HUES48 (cell line): ENCODE data around the gene ARF5.
A peak's percentile ranks its signal among the peaks of the same experiment; 100 is the strongest.
"Not testable (repeated sequence)": the region's sequence is repeated elsewhere in the genome, so short reads cannot be mapped to it uniquely, and the experiment has no call there.

Source experiments
- H3K27ac ChIP-seq: one replicate; pipeline ENCODE4 v1.7.0; 2013; ENCODE audit warnings: low read depth, low read length, inconsistent platforms
- H3K27me3 ChIP-seq: 2 replicates; pipeline ENCODE4 v1.6.1; 2013; ENCODE audit warnings: mild to moderate bottlenecking, low read length; ENCODE audit not compliant: control insufficient read depth, insufficient read depth
- H3K36me3 ChIP-seq: 2 replicates; pipeline ENCODE4 v1.6.1; 2013; ENCODE audit warnings: low read length; ENCODE audit not compliant: control insufficient read depth, insufficient read depth
- H3K4me1 ChIP-seq: 2 replicates; pipeline ENCODE4 v1.6.1; 2013; ENCODE audit warnings: mild to moderate bottlenecking, low read length; ENCODE audit not compliant: control insufficient read depth, insufficient read depth
- H3K4me3 ChIP-seq: 2 replicates; pipeline ENCODE4 v1.5.1; 2013; ENCODE audit warnings: mild to moderate bottlenecking, low read depth, low read length
- H3K9ac ChIP-seq: 2 replicates; pipeline ENCODE4 v1.6.1; 2013; ENCODE audit warnings: mild to moderate bottlenecking, low read depth, low read length, moderate library complexity
- H3K9me3 ChIP-seq: 2 replicates; pipeline ENCODE4 v1.6.1; 2013; ENCODE audit warnings: low read length; ENCODE audit not compliant: control insufficient read depth, insufficient read depth

The ARF5 gene

GRCh38 chr7:127588019-127588696 lies at the start of gene ARF5:
Gene ARF5 (plus strand): TSS chr7:127588411. CDS start chr7:127588499, 88 bp downstream.
- H3K4me1 ChIP-seq, result peaks cover 19% of the 10 kb centered on the region
- peaks cover 27% of the 10 kb centered on the region for H3K36me3 ChIP-seq
- peak within 1 kb of the TSS; percentile 63 for H3K27ac ChIP-seq
- peaks cover 24% of the 10 kb centered on the region for H3K27me3 ChIP-seq
- H3K9me3 ChIP-seq, result no peaks in the 10 kb centered on the region
- peak within 1 kb of the TSS; percentile 67 for H3K4me3 ChIP-seq
- H3K9ac ChIP-seq, result peak within 1 kb of the TSS; percentile 85

GRCh38 chr7:127539116-127539515 lies 49.1 kb upstream of the ARF5 start:
- Histone ChIP-seq H3K4me1 (peaks cover 15% of the 10 kb centered on the region), H3K4me3 (no peak overlapping the region), H3K36me3 (no peaks in the 10 kb centered on the region), H3K9me3 (no peaks in the 10 kb centered on the region), H3K27ac (no peak overlapping the region), H3K27me3 (peaks cover 55% of the 10 kb centered on the region), H3K9ac (no peak overlapping the region)

GRCh38 chr7:127540461-127540860 lies 47.8 kb upstream of the ARF5 start:
- peaks cover 15% of the 10 kb centered on the region for H3K4me1 ChIP-seq
- not testable (repeated sequence) for H3K36me3 ChIP-seq, H3K4me3 ChIP-seq, H3K9ac ChIP-seq, H3K27ac ChIP-seq, H3K9me3 ChIP-seq
- H3K27me3 ChIP-seq, result peaks cover 41% of the 10 kb centered on the region

- Histone ChIP-seq H3K27me3 (peaks cover 30% of the 10 kb centered on the region), H3K4me3 (no peak overlapping the region), H3K36me3 (no peaks in the 10 kb centered on the region), H3K9ac (no peak overlapping the region), H3K9me3 (peaks cover 6% of the 10 kb centered on the region), H3K4me1 (peaks cover 7% of the 10 kb centered on the region; the same call in 1 of the 2 replicates), H3K27ac (no peak overlapping the region)
Measured at GRCh38 chr7:127541548-127541947, 46.7 kb upstream of the ARF5 start.

- no peaks in the 10 kb centered on the region for H3K4me1 ChIP-seq
- H3K9ac ChIP-seq, result no peak overlapping the region
- H3K27ac ChIP-seq, result no peak overlapping the region
- H3K27me3 ChIP-seq, result no peaks in the 10 kb centered on the region
- H3K4me3 ChIP-seq, result no peak overlapping the region
- H3K36me3 ChIP-seq, result no peaks in the 10 kb centered on the region
- peaks cover 15% of the 10 kb centered on the region for H3K9me3 ChIP-seq
Measured at GRCh38 chr7:127546313-127546712, 41.9 kb upstream of the ARF5 start.

GRCh38 chr7:127550247-127550646 lies 38.0 kb upstream of the ARF5 start:
- H3K4me1 ChIP-seq, result no peaks in the 10 kb centered on the region
- no peaks in the 10 kb centered on the region for H3K27me3 ChIP-seq
- no peak overlapping the region for H3K4me3 ChIP-seq
- no peak overlapping the region for H3K27ac ChIP-seq
- H3K36me3 ChIP-seq, result no peaks in the 10 kb centered on the region
- peaks cover 15% of the 10 kb centered on the region for H3K9me3 ChIP-seq
- no peak overlapping the region for H3K9ac ChIP-seq

DNA sequence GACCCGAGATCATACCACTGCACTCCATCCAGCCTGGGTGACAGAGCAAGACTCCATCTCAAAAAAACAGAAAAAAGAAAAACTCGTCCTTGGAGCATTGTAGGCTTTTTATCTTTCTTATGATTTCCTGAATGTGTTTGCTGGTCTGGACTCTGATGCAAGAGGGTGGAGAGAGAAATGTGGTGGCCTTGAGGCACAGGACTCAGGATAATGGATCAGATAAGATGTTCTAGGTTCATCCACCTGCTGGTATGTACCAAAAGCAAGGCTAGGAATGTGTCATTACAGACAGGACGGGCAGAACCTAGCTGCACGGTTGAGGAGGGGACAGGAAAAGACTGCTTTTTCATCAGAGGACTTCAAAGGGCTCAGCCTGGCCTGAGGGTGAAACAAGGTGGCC lies 36.3 kb upstream of the ARF5 start:
- H3K27me3 ChIP-seq, result no peaks in the 10 kb centered on the region
- H3K4me1 ChIP-seq, result no peaks in the 10 kb centered on the region
- no peak overlapping the region for H3K27ac ChIP-seq
- no peak overlapping the region for H3K9ac ChIP-seq
- no peaks in the 10 kb centered on the region for H3K36me3 ChIP-seq
- peaks cover 7% of the 10 kb centered on the region; the same call in 1 of the 2 replicates for H3K9me3 ChIP-seq
- no peak overlapping the region for H3K4me3 ChIP-seq

DNA sequence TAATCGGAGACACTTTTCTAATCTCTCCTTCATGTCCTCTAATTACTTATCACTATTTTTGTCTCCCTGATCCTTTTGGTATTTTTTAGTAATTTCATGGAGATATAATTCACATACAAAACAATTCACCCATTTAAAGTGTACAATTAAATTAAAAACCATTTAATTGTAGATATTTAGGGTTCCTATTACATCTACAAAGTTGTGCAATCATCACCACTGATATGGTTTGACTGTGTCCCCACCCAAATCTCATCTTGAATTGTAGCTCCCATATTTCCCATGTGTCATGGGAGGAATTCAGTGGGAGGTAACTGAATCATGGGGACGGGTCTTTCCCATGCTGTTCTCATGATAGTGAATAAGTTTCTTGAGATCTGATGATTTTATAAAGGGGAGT lies 31.8 kb upstream of the ARF5 start:
- no peak overlapping the region for H3K9ac ChIP-seq
- H3K27ac ChIP-seq, result no peak overlapping the region
- no peaks in the 10 kb centered on the region for H3K4me1 ChIP-seq
- no peaks in the 10 kb centered on the region for H3K27me3 ChIP-seq
- H3K36me3 ChIP-seq, result no peaks in the 10 kb centered on the region
- H3K9me3 ChIP-seq, result no peaks in the 10 kb centered on the region
- no peak overlapping the region for H3K4me3 ChIP-seq

GRCh38 chr7:127557803-127558202 lies 30.4 kb upstream of the ARF5 start:
- no peak overlapping the region for H3K4me3 ChIP-seq
- H3K27ac ChIP-seq, result no peak overlapping the region
- H3K9ac ChIP-seq, result no peak overlapping the region
- no peaks in the 10 kb centered on the region for H3K36me3 ChIP-seq
- no peaks in the 10 kb centered on the region for H3K9me3 ChIP-seq
- H3K4me1 ChIP-seq, result no peaks in the 10 kb centered on the region
- H3K27me3 ChIP-seq, result no peaks in the 10 kb centered on the region

DNA sequence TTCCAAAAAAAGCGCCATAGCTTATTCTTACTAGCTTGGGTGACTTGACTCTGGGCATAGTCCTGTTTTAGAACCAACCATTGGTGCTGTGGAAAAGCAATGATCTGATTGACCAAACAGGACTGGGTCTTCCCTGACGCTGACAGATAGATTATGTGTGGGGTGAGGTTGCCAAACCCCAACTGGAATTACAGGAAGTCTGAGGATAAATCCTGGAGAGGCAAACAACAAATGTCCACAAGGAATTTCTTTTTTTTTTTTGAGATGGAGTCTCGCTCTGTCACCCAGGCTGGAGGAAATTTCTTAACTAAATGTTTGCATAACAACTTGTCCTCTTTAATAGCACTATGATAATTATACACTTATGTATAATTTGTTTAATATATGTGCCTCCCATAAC lies 22.0 kb upstream of the ARF5 start:
- Histone ChIP-seq H3K36me3 (no peaks in the 10 kb centered on the region), H3K9me3 (no peaks in the 10 kb centered on the region), H3K27me3 (no peaks in the 10 kb centered on the region), H3K4me3 (no peak overlapping the region), H3K27ac (no peak overlapping the region), H3K4me1 (no peaks in the 10 kb centered on the region), H3K9ac (no peak overlapping the region)

DNA sequence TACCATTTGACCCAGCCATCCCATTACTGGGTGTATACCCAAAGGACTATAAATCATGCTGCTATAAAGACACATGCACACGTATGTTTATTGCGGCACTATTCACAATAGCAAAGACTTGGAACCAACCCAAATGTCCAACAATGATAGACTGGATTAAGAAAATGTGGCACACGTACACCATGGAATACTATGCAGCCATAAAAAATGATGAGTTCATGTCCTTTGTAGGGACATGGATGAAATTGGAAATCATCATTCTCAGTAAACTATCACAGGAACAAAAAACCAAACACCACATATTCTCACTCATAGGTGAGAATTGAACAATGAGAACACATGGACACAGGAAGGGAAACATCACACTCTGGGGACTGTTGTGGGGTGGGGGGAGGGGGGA lies 20.2 kb upstream of the ARF5 start:
- not testable (repeated sequence) for H3K4me1 ChIP-seq, H3K27me3 ChIP-seq, H3K36me3 ChIP-seq, H3K9me3 ChIP-seq, H3K4me3 ChIP-seq, H3K27ac ChIP-seq, H3K9ac ChIP-seq
